ENCODE results near the gene KCNG2. TPM values are rescaled to one million over a fixed set of nuclear protein-coding genes. Genes with fewer than 3 reads are reported as not detected.
A peak's percentile ranks its signal among the peaks of the same experiment; 100 is the strongest.

KCNG2 gene
- total and polyA plus RNA-seq, 2 of the 13 experiments (the other 11 are each of a cell fraction or from before 2014, with no cell fraction given) = not detected

- TF ChIP-seq HNF4A (CRISPR knock-in tag; IDR thresholded peaks at IDR 0.05) = peak; percentile 100
- TF ChIP-seq NCOA2 (CRISPR knock-in tag; IDR thresholded peaks at IDR 0.05) = peak; percentile 95
- no peak for TF ChIP-seq ZFP36L2 (CRISPR knock-in tag; IDR thresholded peaks at IDR 0.05)
- no peak for TF ChIP-seq NCOA1 (CRISPR knock-in tag; IDR thresholded peaks at IDR 0.05)
- TF ChIP-seq MIER2 (CRISPR knock-in tag; IDR thresholded peaks at IDR 0.05) = peak; percentile 61; the same call in 1 of the 2 replicates
- TF ChIP-seq STAT6 (CRISPR knock-in tag; IDR thresholded peaks at IDR 0.05; ENCODE audit: borderline replicate concordance) = no peak; the same call in 1 of the 2 replicates
- TF ChIP-seq ZNF557 (CRISPR knock-in tag; IDR thresholded peaks at IDR 0.05) = no peak
- no peak for TF ChIP-seq ATF3 (CRISPR knock-in tag; IDR thresholded peaks at IDR 0.05)
- TF ChIP-seq ZNF326 (CRISPR knock-in tag; IDR thresholded peaks at IDR 0.05; ENCODE audit: borderline replicate concordance) = no peak
- peak; percentile 29; the same call in 1 of the 2 replicates for TF ChIP-seq HMGXB3 (CRISPR knock-in tag; IDR thresholded peaks at IDR 0.05; ENCODE audit: borderline replicate concordance)
- TF ChIP-seq JARID2 (CRISPR knock-in tag; IDR thresholded peaks at IDR 0.05; ENCODE audit: insufficient replicate concordance) = peak; percentile 79
- TF ChIP-seq GPN1 (CRISPR knock-in tag; IDR thresholded peaks at IDR 0.05; ENCODE audit: borderline replicate concordance) = no peak
- TF ChIP-seq ZNF792 (CRISPR knock-in tag; IDR thresholded peaks at IDR 0.05) = 0 out of 2 replicates have a peak, but pooled peaks have one; percentile 19
- TF ChIP-seq TERF1 (CRISPR knock-in tag; IDR thresholded peaks at IDR 0.05) = no peak
- no peak for TF ChIP-seq FOXM1 (CRISPR knock-in tag; IDR thresholded peaks at IDR 0.05)
- TF ChIP-seq ZNF781 (CRISPR knock-in tag; IDR thresholded peaks at IDR 0.05; ENCODE audit: borderline replicate concordance, not compliant biosample characterization) = no peak
- no peak for TF ChIP-seq ZNF776 (CRISPR knock-in tag; IDR thresholded peaks at IDR 0.05)
- TF ChIP-seq ZNF496 (CRISPR knock-in tag; IDR thresholded peaks at IDR 0.05; ENCODE audit: insufficient replicate concordance) = no peak
- no peak for TF ChIP-seq HNRNPH1 (optimal IDR thresholded peaks at IDR 0.05; ENCODE audit: low read depth, low read length)
- no peak for TF ChIP-seq ZNF616 (CRISPR knock-in tag; IDR thresholded peaks at IDR 0.05; ENCODE audit: low read depth)
Observed at GRCh38 chr18:79934311-79935097, 136.8 kb downstream of the KCNG2 start (continued).

All from HepG2 (cell line).